GM19452 (cell line): ENCODE results near the gene IGSF8.

Experiments used
- ATAC-seq: cut with Tn5 transposase; IDR thresholded peaks from one replicate; pipeline ENCODE4 v1.9.1; 2021; ENCODE audit not compliant: unreplicated experiment

Gene IGSF8, protein sequence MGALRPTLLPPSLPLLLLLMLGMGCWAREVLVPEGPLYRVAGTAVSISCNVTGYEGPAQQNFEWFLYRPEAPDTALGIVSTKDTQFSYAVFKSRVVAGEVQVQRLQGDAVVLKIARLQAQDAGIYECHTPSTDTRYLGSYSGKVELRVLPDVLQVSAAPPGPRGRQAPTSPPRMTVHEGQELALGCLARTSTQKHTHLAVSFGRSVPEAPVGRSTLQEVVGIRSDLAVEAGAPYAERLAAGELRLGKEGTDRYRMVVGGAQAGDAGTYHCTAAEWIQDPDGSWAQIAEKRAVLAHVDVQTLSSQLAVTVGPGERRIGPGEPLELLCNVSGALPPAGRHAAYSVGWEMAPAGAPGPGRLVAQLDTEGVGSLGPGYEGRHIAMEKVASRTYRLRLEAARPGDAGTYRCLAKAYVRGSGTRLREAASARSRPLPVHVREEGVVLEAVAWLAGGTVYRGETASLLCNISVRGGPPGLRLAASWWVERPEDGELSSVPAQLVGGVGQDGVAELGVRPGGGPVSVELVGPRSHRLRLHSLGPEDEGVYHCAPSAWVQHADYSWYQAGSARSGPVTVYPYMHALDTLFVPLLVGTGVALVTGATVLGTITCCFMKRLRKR

DNA sequence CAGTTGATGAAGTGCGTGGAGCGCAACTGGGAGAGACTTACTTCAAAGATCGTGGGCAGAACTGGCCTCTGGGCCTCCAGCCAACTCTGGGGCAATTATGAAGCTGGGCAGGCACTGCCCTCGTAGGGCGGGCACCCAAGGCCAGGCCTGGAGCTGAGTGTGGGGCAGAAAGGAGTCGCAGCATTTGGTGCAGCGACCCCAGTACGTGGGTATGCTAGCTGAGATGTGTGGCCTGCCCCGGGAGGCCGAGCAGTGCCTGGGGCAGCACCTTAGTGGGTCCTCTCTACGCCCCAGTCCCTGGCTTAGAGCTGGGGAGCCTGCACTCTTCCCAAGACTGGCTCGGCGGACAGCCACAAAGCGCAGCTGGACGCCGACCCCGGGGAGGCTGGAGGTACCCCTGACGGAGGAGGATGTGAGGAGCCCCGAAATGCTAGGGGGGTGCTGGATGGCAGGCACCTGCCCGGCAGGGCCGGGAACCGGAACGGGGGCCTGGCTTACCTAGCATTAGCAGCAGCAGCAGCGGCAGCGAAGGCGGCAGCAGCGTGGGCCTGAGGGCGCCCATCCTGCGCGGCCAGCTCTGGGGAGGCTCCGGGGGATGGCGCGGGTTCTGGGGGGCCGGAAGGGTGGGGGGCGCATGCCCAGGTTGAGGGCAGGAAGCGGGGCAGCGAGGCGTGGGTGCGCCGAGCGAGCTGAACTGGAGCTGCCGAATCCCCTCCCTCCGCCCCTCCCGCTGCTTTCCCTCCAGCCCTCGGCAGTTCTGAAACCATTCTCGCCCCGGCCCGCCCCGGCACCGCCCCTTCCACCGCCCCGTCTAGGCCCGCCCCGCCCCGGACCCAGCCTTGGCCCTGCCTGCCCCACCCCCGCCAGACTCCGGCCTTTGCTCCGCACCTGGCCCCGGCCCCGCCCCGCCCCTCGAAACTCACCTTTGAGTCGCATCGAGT is at the start of gene IGSF8:
TSS of gene IGSF8 (minus strand) at position 709 of the 941 bp plus-strand sequence. CDS start at position 562, 147 bp downstream.
- peak; percentile 48 for ATAC-seq

DNA sequence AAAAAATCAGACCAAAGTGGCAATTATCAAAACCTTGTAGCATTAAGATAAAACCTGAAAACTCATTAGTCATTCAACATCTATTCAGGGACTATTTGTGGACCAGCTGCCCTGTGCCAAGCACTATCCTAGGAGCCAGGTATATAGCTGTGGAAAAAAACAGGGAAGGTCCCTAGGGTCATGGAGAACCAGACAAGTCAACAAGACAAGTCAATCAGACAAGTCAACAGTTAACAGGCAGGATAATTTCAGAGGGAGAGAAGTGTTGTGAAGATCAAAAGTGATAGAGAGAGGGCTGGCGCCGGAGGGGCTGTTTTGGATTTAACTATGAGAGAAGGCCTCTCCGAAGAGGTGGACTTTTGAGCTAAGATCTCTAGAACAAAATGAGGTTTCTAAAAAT is 49.7 kb upstream of the IGSF8 start:
- ATAC-seq: no peak

DNA sequence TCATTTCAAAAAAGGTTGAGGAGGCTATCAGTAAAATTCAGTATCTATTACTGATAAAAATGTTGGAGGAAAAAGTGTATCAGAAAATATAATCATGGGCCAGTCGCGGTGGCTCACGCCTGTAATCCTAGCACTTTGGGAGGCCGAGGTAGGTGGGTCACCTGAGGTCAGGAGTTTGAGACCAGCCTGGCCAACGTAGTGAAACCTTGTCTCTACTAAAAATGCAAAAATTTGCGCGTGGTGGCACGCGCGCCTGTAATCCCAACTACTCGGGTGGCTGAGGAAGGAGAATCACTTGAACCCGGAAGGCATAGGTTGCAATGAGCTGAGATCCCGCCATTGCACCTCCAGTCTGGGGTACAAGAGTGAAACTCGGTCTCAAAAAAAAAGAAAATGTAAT is 47.7 kb upstream of the IGSF8 start:
- ATAC-seq: no peak

DNA sequence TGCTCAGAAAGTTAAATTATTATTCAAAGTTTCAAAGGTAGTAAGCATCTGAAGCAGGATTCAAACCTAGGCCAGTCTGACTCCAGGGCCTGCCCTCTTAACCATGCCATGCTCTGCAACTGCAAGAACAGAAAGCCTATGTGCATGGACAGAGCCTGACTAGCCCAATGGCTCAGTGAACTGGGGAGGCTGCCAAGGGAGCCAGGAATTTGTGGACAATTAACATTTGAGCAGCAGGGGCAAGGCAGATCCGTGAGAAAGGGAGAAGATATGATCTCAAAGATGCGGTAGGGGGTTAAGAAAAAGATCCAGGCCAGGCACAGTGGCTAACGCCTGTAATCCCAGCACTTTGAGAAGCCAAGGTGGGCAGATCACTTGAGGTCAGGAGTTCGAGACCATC is 46.5 kb upstream of the IGSF8 start:
- ATAC-seq: no peak

GRCh38 chr1:160143695-160144094 is 45.3 kb upstream of the IGSF8 start:
- ATAC-seq: no peak

DNA sequence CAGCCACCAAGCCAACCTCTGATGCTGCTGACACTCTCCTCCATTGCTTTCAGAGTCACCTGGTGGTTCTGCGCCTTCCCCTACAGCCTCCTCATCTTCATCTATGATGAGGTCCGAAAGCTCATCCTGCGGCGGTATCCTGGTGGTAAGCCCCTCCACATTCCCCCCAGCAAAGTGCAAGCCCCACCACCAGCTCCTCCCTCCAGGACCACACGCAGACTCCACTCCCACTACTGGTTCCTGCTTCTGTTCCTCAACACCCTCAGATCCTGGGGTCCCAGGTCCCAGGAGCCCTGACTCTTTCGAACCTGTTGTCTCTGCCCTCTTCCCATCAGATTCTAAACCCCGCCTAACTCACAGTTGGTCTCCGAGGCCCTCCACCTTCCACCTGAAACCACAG is 41.4 kb upstream of the IGSF8 start:
- ATAC-seq: no peak

DNA sequence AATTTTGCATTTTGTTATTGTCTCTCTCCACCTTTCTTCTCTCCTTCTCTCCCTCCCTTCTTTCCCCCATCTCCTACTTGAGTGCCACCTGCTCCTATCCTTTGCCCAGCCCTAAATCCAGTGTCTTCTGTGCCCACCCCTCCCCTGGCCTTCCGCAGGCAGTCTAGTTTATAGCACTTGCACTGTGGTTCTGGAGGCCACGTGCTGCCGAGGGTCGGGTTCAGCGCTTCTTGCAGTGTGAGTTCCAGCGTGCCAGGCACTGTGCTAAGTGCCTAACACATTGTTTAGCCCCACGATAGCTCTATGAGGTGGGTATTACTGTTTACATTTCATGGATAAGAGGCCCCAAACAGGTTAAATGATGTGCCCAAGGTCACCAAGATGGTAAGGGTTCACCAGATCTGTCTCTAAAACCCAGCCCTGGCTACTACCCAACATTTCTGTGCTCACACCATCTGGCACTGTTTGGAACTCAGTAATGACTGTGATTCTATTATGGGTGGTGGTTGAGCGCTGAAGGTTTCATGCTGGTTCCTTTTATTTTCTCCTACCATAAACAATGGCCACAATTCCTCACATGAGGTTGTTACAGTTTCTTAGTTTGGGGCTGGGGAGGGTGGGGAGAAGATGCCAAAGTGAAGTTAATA is 38.9 kb upstream of the IGSF8 start:
- no peak for ATAC-seq

GRCh38 chr1:160136926-160137200 is 38.4 kb upstream of the IGSF8 start:
- no peak for ATAC-seq

DNA sequence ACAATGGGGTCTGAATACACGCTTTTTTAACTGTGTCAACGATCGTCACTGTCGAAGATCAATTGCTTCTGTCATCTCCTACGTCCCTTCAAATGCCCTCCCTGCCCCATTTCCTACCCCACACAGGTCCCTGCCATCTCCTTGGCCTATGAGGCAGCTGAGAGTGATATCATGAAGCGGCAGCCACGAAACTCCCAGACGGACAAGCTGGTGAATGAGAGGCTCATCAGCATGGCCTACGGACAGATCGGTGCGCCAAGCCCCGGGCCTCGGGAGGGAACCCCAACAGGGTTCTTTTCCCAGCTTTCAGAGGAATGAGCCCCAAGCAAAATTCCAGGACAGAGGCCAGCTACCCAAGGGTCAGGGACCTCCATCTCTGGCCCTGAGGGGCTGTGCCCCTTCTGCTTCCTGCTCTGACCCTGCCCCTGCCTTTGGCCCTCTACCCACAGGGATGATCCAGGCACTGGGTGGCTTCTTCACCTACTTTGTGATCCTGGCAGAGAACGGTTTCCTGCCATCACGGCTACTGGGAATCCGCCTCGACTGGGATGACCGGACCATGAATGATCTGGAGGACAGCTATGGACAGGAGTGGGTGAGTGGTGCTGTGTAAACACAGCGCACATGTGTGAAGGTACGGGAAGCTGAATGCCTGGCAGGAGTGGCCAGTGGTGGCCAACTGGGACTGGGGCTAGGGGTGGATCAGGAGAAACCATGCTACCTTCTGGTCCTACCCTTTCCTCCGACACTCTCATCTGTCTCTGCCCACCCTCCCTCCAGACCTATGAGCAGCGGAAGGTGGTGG is 37.9 kb upstream of the IGSF8 start:
- no peak for ATAC-seq

DNA sequence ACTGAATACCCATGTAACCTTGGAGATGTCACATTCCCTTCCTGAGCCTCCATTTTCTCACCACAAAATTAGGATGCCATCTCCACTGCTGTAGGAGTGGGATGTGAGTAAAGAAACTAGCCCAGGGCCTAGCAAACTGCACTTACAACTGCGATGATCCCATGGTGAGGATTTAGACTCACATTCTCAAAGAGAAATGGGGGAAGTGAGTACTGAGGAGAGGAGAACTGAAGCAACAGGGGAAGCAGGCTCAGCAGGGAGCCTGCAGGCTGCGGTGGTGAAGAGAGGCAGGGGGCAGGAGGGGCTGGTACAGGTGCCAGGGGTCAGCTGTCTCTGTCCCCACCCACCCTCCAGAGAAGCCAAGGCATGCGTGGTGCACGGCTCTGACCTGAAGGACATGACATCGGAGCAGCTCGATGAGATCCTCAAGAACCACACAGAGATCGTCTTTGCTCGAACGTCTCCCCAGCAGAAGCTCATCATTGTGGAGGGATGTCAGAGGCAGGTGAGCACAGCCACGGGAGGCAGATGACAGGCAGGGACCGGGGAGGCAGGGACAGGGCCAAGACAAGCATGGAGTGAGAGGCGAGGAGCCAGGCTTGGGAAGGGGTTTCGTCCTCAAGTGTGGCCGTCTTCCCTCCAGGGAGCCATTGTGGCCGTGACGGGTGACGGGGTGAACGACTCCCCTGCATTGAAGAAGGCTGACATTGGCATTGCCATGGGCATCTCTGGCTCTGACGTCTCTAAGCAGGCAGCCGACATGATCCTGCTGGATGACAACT is 36.6 kb upstream of the IGSF8 start:
- ATAC-seq: no peak

- ATAC-seq: no peak
Measured at GRCh38 chr1:160133990-160134770, 35.8 kb upstream of the IGSF8 start.

DNA sequence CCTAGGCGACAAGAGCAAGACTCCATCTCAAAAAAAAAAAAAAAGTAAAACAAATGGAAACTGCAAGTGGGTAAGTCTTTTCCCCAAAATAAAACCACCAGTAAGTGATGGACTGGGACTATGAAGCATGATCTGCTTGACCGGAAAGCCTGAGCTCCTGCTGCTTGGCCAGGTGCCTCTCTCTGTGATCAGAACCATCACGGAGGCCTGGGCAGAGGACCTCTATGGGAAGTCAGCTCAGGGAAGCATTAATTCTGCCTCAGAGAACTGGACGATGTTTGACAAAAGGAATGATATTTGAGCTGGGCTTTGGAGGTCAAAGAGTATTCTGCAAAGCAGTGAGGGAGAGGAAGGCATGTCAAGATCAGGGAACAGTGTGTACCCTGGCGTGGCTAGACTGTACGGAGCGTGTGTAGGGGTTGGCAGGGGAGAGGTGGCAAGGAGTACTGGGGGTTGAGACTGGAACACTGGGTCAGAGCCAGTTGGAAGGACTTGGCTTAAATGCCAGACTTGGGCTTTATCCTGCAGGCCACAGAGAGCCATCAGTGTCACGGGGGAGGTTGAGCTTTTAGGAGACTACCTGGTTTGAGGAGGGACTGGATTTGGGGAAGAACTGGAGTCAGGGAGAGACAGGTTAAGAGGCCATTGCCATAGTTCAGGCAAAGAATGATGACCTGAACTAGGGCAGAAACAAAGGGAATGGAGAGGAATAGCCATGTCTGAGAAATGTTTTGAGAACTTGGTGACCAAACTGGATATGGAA is 33.6 kb upstream of the IGSF8 start:
- no peak for ATAC-seq

GRCh38 chr1:160130939-160131338 is 32.5 kb upstream of the IGSF8 start:
- ATAC-seq: no peak

GRCh38 chr1:160130486-160130885 is 32.1 kb upstream of the IGSF8 start:
- no peak for ATAC-seq

GRCh38 chr1:160129966-160130365 is 31.5 kb upstream of the IGSF8 start:
- no peak for ATAC-seq

GRCh38 chr1:160129558-160129957 is 31.1 kb upstream of the IGSF8 start:
- ATAC-seq: no peak

DNA sequence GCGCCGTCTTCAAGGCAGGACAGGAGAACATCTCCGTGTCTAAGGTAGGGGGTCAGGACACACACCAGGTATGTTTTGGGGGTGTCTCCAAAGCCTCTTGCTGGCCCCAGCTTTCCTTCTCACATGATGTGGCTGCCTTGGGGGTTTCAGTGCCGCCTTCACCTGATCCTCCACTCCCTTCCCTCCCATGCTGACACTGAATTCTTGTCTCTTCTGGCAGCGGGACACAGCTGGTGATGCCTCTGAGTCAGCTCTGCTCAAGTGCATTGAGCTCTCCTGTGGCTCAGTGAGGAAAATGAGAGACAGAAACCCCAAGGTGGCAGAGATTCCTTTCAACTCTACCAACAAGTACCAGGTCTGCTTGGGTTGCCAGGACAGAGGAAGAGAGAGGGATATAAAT is 30.6 kb upstream of the IGSF8 start:
- ATAC-seq: no peak

GRCh38 chr1:160128636-160129035 is 30.2 kb upstream of the IGSF8 start:
- no peak for ATAC-seq
